Measurements from ENCODE around the gene UBASH3B. TPM values are rescaled to one million over a fixed set of nuclear protein-coding genes. Genes with fewer than 3 reads are reported as not detected.

The UBASH3B gene
- total RNA-seq, 1 donor from 2014 or later, result 2.0 TPM

DNA sequence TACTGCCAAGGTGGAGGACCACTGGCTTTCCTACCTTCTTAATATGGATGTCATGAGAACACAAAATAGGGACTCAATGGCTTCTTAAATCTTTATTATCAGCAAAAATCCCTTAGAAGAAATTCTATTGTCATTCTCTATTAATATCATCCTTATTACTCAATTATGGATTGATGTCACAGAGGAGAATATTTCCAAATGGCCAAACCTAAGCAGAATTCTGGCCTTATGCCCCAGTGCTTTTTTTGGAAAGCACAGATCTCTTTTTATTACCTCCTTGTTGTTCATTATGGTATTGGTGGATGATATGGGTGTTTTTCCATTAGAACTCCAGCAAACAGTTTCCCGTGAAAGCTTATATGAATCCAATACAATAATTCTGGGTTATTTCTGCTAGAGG, 192.7 kb downstream of the UBASH3B start:
- Mint-ChIP-seq H3K27me3 (ENCODE audit: insufficient read depth, low read depth) (no peaks in the 10 kb centered on the region), H3K36me3 (no peaks in the 10 kb centered on the region), H3K4me1 (peaks cover 33% of the 10 kb centered on the region), H3K27ac (no peak overlapping the region), H3K4me3 (no peak overlapping the region), H3K9me3 (no peaks in the 10 kb centered on the region)
- Histone ChIP-seq H3F3A (ENCODE audit: low read depth) (peaks cover 5% of the 10 kb centered on the region), H3K27ac (no peak overlapping the region), H3K4me2 (no peak overlapping the region), H4K20me1 (ENCODE audit: low read depth) (no peaks in the 10 kb centered on the region), H3K4me1 (peaks cover 20% of the 10 kb centered on the region), H2AFZ (replicated peaks) (no peak overlapping the region), H3K9ac (no peak overlapping the region), H3K27me3 (no peaks in the 10 kb centered on the region), H3K79me2 (ENCODE audit: low read depth) (no peaks in the 10 kb centered on the region), H3K4me3 (no peak overlapping the region), H3K36me3 (no peaks in the 10 kb centered on the region), H3K9me3 (ENCODE audit: low read depth) (no peaks in the 10 kb centered on the region)
- DNase-seq (ENCODE audit: low spot score), result no peak
- no peak for TF ChIP-seq EZH2phosphoT487 (IDR thresholded peaks at IDR 0.05)
- no peak for TF ChIP-seq EZH2 (IDR thresholded peaks at IDR 0.05)
- TF ChIP-seq, protein P1, sequence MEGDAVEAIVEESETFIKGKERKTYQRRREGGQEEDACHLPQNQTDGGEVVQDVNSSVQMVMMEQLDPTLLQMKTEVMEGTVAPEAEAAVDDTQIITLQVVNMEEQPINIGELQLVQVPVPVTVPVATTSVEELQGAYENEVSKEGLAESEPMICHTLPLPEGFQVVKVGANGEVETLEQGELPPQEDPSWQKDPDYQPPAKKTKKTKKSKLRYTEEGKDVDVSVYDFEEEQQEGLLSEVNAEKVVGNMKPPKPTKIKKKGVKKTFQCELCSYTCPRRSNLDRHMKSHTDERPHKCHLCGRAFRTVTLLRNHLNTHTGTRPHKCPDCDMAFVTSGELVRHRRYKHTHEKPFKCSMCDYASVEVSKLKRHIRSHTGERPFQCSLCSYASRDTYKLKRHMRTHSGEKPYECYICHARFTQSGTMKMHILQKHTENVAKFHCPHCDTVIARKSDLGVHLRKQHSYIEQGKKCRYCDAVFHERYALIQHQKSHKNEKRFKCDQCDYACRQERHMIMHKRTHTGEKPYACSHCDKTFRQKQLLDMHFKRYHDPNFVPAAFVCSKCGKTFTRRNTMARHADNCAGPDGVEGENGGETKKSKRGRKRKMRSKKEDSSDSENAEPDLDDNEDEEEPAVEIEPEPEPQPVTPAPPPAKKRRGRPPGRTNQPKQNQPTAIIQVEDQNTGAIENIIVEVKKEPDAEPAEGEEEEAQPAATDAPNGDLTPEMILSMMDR (IDR thresholded peaks at IDR 0.05), result no peak

DNA sequence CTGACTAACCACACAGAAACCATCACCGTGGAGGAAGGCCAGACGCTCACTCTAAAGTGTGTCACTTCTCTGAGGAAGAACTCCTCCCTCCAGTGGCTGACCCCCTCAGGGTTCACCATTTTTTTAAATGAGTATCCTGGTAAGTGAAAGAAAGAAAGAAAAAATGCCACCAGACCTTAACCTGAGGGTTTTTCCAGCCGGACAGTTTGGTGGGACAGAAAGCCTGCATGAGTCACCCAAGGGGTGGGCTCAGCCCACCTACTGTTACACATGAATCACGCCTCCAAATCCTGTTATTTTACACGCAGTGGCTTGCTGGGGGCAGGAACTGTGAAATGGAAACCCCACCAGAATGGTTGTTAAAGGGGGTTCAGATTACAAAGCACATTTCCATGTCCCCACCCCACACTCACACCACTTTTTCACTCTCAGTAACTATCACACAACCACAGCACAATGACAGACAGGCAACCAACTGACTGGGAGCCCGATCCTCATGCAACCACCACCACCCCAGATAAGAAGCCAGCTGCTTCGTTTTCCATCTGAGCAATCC, 194.6 kb downstream of the UBASH3B start:
- Histone ChIP-seq H4K20me1 (ENCODE audit: low read depth) (no peaks in the 10 kb centered on the region), H3F3A (ENCODE audit: low read depth) (peaks cover 5% of the 10 kb centered on the region), H3K79me2 (ENCODE audit: low read depth) (no peaks in the 10 kb centered on the region), H3K4me3 (no peak overlapping the region), H2AFZ (replicated peaks) (peak overlapping the region; percentile 2), H3K4me2 (peak overlapping the region; percentile 7), H3K27ac (no peak overlapping the region), H3K9ac (no peak overlapping the region), H3K9me3 (ENCODE audit: low read depth) (no peaks in the 10 kb centered on the region), H3K36me3 (no peaks in the 10 kb centered on the region), H3K4me1 (peaks cover 24% of the 10 kb centered on the region), H3K27me3 (no peaks in the 10 kb centered on the region)
- Mint-ChIP-seq H3K4me1 (peaks cover 30% of the 10 kb centered on the region), H3K36me3 (no peaks in the 10 kb centered on the region), H3K9me3 (no peaks in the 10 kb centered on the region), H3K27ac (no peak overlapping the region), H3K27me3 (ENCODE audit: insufficient read depth, low read depth) (no peaks in the 10 kb centered on the region), H3K4me3 (peak overlapping the region; percentile 31)
- DNase-seq (ENCODE audit: low spot score), result no peak
- TF ChIP-seq EZH2 (IDR thresholded peaks at IDR 0.05), result no peak
- TF ChIP-seq, protein P1 (IDR thresholded peaks at IDR 0.05), result peak; percentile 5

DNA sequence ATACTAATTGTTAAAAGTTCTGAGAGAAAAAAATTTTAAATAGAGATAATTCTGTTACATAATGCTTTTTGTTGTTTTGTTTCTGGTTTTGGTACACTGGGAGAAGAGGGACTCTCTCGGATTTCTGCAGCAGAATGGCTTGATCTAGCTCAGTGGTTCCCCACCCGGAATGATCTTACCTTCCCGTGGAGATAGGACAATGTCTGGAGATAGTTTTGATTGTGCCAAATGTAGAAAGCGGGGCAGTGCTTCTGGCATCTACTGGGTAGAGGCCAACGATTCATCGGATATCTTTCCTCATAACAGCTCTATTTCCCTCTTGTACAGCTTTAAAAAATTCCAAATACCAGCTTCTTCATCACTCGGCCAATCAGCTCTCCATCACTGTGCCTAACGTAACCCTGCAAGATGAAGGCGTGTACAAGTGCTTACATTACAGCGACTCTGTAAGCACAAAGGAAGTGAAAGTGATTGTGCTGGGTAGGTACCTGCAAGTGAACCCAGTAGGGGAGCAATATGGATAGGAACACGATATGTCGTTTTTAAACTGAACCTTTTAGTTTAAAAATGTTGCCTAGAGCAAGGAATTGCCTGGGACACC, 195.9 kb downstream of the UBASH3B start:
- H3K27ac Mint-ChIP-seq, result no peak overlapping the region
- no peak overlapping the region for H3K27ac ChIP-seq

More for the DNA sequence above, 195.9 kb downstream of the UBASH3B start:
- Histone ChIP-seq H3K4me3 (no peak overlapping the region), H3K27me3 (no peaks in the 10 kb centered on the region), H3K36me3 (no peaks in the 10 kb centered on the region), H3K9ac (no peak overlapping the region), H3F3A (ENCODE audit: low read depth) (peaks cover 5% of the 10 kb centered on the region), H3K79me2 (ENCODE audit: low read depth) (no peaks in the 10 kb centered on the region), H2AFZ (replicated peaks) (no peak overlapping the region), H3K9me3 (ENCODE audit: low read depth) (no peaks in the 10 kb centered on the region), H4K20me1 (ENCODE audit: low read depth) (no peaks in the 10 kb centered on the region), H3K4me2 (peak overlapping the region; percentile 23), H3K4me1 (peaks cover 24% of the 10 kb centered on the region)
- Mint-ChIP-seq H3K9me3 (no peaks in the 10 kb centered on the region), H3K36me3 (no peaks in the 10 kb centered on the region), H3K4me1 (peaks cover 32% of the 10 kb centered on the region), H3K4me3 (no peak overlapping the region), H3K27me3 (ENCODE audit: insufficient read depth, low read depth) (no peaks in the 10 kb centered on the region)
- TF ChIP-seq EZH2phosphoT487 (IDR thresholded peaks at IDR 0.05), result no peak
- no peak for DNase-seq (ENCODE audit: low spot score)

All from neural progenitor cell (in vitro differentiated cells).